Inflammatory macrophage treated with lipopolysaccharide for 4 hours (primary cell): ENCODE data around the gene TAS2R38.

Experiments used
- DNase-seq: peaks from one replicate; pipeline ENCODE4 v3.0.0-alpha.2; 2020

The TAS2R38 gene

DNA sequence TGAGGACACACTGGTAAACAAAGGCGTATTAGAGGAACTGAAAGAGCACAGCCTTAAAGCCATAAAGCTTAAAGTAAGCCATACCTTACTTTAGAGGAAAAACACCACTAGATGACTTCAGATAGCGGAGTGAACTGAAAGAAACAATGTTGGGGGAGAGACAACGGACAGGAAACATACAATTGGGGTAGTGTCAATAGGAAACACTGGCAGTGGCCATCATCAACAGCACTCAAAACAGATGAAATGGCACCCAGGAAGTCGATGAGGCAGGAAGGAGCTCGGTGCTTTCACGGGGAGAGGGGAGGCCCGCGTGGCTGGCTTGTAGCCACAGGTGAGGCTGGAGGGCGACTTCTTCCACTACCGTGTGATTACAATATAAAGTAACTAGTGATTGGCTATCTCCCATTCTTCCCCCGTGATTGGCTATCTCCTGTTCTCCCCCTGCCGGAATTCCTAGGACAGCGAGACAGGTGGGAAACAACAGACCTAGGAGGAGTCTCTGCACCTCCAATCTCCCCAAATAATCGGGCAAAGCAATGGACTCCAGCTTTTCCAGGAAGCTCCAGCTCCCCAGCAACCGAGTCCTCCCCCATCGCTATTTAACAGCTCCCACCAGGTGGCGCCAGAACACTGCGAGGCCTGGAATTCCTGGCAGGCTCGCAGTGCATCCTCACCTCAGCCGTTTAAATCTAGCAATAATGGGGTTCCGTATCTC is 2.4 kb upstream of the TAS2R38 start:
- peak; percentile 74 for DNase-seq

DNA sequence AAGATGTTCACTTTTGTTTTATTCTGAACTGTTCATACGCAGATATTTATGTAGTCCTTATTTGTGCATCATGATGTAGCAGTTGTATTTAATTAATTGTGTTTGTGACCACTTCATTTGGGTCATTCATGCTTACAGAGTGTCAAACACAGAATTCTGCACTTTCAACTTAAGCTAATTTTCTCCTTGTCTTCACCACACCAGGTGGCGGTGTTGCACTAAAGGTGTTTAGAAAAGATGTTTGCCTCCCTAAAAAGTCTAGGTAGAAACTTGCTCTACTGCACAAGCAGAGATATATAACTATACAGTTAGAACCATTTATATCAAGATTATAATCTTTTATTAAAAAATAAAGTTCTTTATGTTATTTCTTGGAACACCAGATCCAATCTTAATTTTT is 1.3 kb upstream of the TAS2R38 start:
- DNase-seq, result no peak

DNA sequence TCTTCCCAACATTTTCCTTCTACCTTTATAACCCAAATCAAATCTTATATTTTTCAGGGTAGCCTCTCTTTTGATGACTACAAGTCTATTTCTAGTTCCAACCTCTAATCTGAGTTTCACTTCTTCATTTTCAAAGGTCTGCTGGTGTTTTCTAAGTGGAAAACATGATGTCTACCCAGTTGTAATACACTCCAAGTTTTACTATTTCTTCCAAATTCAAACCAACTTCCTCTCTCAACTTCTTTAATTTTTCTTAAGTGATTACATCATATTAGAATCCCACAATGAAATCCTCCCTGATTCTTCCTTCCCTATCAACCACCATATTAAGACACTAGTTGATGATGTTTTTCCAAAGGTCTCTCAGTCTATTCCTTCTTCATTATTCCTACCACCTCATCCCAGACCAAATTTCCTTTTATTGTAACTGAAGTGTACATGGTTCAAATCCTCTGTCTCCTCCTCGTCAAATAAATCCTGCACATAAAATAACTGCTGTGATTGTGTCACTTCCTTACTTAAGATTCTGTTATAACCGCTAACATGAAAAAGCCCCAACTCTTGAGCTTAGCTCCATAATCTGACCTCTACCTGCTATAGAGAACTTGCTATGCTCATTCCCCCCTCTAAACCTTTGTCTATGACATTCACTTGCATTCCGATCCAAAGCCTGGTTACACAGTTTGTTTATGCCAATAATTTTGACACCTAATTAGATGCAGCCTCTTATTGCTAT is 12.7 kb downstream of the TAS2R38 start:
- DNase-seq, result peak; percentile 95

DNA sequence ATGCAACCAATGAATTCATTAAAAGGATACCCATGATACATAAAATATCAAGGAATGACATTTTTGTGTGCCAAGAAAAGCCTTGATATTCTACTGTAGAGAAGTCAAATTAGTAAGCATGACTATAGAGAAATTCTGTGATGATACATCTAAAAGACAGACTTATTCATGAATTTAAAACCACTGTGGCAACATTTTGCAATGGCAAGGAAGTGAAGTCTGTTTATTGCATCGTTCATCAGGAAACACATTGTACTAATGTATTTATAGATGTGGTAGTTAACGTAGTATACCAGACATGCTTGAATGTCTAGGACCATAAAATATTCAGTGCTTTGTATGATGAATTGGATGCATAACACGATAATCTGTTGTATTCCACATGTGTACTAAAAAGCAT is 17.5 kb downstream of the TAS2R38 start:
- peak; percentile 93 for DNase-seq

DNA sequence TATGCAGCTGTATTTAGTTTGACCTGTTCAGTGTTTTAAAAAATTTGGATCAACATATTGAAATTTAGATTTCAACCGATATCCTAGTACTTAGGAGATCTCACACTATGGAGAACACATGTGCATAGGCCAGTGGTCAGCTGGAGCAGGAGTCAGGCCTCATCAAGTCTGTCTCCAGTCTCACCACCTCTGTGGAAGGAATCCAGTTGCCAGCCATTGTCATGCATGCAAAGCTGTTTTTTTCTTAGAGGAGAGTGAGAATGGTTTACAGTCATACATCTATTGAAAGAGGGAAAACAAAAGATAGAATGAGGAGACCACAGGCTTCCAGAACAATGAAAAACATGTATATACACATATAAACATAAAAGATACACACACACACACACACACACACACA is 19.2 kb downstream of the TAS2R38 start:
- DNase-seq, result no peak

DNA sequence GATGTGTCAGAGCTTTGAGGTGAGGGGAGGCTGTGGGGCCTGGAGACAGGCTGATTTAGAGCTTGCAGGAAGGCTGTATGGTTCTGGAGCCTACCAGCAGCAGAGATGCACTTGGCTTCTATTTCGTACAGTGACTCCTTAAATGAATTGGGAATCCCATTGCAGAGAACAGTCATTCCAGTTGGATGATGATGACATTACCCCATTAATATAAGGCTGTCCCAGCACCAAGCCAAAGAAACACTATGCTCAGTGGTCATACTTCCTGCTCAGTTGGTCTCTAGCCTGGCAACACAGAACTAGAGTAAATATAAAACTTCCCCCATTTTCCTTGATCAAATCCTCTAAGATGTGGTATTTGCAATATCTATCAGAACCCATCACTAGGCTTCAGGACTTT is 21.1 kb downstream of the TAS2R38 start:
- no peak for DNase-seq

DNA sequence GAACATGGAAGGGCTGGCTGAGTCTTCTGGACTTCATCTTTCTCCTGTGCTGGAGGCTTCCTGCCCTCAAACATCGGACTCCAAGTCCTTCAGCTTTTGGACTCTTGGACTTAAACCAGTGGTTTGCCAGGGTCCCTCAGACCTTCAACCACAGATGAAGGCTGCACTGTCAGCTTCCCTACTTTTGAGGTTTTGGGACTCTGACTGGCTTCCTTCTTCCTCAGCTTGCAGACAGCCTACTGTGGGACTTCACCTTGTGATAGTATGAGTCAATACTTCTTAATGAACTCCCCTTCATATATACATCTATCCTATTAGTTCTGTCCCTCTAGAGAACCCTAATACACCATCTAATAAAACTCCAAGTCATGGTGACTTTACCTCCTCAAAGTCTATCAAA is 22.8 kb downstream of the TAS2R38 start:
- DNase-seq, result peak; percentile 68

DNA sequence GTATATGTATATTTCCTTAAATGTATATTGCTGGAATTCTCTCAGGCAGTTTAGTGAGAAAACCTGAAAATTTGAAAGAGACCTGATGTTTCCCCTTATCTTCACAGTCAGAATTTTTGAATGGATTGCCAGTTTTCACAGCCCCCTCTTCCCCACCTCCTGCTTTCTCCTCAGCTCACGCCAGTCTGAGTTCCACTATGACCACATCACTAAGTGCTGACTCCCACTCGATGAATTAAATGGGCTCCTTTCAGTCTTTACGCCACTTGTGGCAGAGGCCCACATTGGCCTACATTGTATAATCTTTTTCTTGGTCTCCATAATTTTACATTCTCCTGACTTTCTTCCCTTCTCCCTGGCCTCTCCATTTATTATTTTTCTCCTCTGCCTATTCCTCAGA is 23.7 kb downstream of the TAS2R38 start:
- DNase-seq, result peak; percentile 55

DNA sequence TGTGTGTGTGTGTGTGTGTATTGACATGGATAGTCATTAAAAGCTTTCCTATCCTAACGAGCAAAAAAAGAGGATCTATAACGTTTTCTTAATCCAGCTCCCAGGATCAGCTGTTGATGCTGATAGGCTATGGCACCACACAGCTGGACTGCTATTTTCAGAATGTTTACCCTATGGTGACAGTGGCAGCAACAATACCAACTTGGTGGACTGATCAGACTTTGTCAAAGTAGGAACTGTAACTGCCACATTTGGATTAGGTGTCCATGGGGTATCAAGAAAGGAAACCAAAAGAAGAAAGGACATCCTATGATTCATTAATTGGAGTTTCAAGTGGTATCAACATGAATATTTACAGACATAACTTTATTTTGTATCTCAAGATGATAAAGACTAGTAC is 24.1 kb downstream of the TAS2R38 start:
- DNase-seq, result peak; percentile 86

DNA sequence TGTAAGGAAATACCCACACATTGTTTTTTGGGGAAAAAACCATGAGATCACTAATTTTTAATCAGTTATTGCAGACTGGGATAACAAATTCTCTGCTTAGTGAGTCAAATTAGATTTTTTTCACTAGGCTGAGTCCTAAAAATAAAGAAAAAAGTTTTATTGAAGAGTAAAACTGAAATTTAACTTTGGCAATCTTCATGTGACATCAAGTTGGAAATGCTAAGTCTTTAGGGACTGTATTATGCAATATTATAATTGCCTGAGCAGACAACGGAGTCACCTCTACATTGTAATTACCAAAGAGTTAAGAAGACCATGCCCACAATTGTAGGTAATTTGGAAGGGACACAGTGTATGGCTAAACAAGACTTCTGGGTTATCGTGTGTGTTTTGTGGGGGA is 24.6 kb downstream of the TAS2R38 start:
- DNase-seq, result peak; percentile 82

DNA sequence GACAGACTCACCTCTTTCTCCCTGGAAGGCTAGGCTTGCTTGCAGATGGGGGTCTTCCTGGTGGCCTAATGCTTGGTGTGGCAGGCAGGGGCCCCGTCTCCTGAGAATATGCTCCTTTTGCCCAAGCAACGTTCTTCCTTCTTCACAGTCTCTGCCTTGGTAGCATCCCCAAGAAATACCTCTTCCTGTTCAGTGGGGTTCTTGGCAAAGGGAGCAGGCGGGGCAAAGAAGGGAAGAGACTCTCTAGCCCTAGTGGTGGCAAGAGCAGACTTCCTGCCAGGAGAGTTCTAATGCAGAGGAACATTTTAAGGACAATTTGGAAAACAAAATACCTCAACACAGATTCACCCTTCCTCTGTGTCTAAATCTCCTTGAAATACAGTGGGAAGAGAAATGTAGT is 26.8 kb downstream of the TAS2R38 start, which contains the start of gene CLEC5A:
TSS of gene CLEC5A (minus strand) at position 179 of the 400 bp plus-strand sequence. CDS start 682 bp downstream, outside the sequence.
- peak; percentile 68 for DNase-seq

DNA sequence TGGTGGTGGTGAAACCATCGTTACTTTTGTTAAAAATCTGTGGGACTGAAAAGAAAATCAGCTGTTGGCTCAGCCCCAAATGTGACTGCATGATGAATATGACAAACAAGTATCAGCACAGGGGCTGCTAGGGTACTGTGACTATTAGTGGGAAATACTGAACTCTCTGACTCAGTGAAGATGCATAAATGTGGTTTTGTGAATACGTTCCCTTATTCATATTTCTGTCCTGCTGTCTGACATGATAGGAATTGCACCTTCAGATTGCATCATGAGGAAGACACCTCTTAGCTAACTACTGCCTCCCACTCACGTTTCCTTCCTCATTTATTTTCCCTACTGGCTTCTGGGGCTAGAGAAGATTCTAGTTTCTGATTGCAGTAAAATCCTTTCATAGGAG is 28.2 kb downstream of the TAS2R38 start:
- peak; percentile 97 for DNase-seq

DNA sequence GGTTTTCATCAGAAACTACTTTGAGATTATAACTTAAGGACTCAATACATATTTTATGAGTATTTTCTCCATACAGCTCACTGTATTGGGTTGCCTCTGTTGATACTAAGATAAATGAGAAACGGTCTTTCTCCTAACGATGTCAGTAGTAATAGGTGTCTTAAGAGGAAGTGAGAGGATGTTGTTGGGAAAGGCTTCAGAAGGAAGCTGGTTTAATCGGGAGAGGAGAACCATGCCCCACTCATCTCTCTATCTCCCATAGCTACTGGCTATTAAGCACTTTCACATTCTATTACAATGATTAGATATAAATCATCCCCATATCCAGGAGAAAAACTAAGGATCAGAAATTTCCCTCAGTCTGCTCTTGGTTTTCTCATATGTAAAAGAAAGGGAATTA is 28.8 kb downstream of the TAS2R38 start:
- DNase-seq, result peak; percentile 83

DNA sequence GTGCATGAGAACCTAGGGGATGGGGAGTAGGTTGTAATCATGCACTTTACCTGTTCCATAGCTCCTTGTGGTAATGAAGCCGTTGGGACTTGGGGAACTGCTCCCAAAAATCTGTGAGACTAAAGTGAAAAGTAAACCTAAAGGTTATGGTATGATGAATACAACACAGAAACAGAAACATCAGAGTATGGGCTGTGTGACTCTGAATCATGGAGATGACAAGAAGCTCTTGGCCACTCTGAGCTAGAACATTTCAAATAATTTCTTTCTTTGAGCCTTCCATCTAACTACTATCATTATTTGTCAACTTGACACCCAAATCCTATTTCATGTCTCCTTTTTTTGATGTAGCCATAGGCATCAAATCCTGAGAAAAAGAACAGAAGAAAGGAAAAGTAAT is 29.7 kb downstream of the TAS2R38 start:
- DNase-seq, result peak; percentile 73

DNA sequence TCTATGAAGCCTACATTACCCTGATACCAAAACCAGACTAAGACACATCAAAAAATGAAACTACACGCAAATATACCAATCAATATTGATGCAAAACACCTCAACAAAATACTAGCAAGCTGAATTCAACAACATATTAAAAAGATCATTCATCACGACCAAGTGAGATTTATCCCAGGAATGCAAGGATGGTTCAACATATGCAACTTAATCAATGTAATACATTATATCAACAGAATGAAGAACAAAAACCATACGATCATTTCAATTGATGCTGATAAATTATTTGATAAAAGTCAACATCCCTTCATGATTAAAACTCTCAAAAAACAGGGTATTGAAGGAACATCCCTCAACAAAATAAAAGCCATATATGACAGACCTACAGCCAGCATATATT is 32.5 kb downstream of the TAS2R38 start:
- no peak for DNase-seq

DNA sequence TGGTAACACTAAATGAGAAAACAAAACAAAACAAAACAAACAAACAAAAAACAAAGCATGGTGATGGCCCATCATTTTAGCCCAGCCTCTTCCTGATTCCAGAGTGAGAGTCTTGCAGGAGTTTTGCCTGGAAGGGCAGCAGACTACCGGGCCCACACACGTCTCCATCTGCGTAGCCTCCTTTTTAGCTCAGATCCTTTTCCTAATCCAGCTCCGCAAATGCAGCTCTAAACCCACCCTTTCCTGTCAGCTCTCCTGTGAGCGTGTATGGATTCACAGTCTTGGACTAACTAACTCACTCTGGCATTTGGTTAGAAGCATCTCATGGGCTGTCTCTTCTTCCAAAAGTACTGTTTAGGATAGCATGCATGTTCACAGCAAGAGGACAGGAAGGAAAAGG is 43.4 kb downstream of the TAS2R38 start:
- no peak for DNase-seq

DNA sequence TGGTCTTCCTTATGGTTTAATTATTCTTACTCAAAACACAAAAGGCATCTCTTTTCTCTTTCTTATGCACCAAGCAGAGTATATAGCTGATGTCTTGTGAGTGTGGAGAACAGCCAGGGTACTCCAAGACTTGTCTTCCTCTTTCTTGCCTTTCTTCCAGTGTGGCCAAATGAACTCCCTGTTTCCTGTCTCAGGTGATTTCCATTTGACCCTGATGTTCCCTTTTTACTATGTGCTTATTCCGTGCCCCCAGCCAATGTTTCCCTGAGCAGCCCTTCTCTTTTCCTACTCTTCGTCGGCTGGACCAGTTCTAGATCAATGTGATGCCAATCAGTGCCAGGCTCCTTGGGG is 44.8 kb downstream of the TAS2R38 start:
- no peak for DNase-seq

DNA sequence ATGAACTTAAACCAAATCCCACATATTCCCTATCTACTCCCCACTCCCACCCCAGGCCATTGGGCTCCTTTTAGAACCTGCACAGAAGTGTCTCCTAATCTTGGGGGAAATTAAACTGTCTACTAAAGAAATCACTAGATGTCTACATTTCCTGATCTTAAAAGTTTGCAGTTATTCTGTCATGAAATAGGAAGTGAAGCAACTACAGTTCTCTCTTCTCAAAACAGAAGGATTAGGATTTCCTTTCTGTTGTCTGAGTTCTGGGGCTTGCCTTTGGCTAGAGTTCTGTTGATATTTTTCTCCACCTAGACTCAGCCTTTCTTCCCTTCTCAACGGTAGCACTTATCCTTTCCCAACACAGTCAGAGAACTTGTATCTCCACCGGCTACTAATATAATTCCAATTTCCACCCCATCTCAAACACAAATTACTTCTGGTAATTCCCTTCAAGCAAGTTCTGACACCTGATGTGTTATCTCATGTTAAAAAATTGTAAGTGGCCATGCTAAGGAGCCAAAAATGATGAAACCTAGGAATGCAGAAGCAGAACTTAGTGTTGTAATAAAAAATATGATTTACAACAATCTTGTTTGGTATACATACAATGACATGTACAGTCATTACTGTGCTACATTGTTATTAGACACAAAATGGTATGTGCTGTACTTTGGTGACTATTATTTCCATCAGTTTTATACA is 45.3 kb downstream of the TAS2R38 start:
- DNase-seq, result peak; percentile 55
